Measurements from ENCODE around the gene TMEM151B.

TMEM151B gene

GRCh38 chr6:44253307-44254101 is 16.7 kb upstream of the TMEM151B start:
- no peak for DNase-seq

DNA sequence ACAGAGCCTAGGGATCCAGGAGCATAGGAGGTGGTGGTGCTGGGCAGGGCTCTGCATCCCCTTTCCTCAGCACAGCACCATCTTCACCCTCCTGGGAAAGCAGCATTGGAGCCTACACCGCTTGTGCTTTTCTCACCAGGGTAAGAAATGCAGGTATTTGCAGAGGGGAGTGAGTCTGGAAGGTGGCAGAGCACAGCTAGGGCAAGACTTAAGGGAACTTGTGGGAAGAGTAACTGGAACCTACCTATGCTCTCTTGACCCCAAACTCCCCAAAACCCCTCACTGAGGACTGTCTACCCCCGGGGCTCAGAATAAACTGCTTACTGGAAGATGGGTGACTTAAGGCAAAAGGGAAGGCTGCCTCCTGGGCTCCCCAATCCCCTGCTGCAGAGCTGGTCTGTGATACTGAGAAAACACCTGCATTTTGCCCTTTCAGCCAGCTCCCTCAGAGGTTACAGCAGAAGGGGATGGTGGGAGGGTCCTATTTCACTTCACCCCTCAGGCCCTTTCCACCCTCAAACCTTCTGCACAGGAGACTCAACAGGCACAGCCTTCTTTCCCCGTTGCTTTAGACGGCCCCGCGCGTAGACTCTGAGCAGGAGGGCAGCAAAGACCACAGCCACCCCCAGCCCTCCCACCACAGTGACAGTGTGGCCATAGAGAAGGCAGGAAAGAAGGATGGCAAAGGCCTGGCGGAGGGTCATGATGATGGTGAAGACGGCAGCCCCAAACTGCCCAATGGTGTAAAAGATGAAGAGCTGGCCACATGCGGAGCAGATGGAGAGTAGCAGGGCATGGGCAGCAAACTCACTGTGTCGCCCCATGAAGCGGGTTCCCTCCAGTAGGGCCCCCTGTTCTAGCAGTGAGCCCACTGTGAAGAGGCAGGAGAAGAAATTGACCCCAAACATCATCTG is 15.8 kb upstream of the TMEM151B start:
- DNase-seq, result no peak

GRCh38 chr6:44255105-44255808 is 15.0 kb upstream of the TMEM151B start:
- no peak for DNase-seq

- no peak for DNase-seq
Observed at GRCh38 chr6:44255871-44256774, 14.1 kb upstream of the TMEM151B start.

DNA sequence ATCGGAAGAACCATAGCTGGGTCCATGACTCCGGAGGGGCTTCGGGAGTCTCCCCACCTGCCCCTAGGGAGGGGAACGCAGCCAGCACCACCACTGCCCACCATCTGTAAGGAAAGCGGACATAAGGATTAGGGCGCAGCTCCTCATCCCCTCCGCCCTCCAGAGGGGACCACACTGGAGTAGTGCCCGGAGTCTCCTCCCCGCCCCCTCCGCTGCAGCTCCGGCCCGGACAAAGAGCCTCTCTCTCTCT is 13.6 kb upstream of the TMEM151B start:
- no peak for DNase-seq

DNA sequence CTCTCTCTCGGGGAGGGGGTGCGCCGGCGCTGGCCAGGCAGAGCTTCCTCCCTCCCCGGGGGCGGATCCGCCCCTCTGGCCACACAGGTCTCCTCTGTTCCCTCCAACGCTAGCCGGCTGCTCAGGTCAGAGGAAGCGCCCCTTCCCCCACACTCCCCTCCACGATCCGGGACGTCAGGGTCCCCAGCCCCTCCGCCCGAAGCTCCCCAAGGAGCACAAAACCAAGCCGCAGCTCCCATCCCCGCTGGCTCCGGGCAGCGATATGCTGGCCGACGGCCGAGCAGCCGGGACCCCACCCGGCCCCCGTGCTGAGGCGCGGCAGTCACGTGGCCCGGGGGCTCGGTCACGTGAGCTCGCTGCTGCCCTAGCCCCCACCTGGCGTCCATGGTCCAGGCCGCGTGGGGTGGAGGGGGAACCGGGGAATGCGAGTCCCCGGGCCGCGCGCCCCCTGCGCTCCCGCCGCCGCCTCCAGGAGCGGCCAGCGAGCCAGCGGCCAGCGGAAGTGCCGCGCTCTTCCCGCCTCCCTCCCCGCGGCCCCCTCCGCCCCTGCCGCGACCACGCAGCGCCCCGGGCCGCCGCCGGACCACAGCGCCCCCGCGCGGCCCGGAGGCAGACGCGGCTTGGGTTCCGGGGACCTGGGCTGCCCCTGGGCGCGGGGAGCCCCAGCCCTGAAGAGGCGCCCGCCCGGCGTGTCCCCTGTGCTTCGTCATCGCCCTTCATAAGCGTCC is 13.1 kb upstream of the TMEM151B start, which contains the start of gene SLC35B2:
Gene SLC35B2 (minus strand): TSS at position 504 of the 728 bp plus-strand sequence. CDS start 118 bp downstream, at position 386.
- DNase-seq, result peak; percentile 53

DNA sequence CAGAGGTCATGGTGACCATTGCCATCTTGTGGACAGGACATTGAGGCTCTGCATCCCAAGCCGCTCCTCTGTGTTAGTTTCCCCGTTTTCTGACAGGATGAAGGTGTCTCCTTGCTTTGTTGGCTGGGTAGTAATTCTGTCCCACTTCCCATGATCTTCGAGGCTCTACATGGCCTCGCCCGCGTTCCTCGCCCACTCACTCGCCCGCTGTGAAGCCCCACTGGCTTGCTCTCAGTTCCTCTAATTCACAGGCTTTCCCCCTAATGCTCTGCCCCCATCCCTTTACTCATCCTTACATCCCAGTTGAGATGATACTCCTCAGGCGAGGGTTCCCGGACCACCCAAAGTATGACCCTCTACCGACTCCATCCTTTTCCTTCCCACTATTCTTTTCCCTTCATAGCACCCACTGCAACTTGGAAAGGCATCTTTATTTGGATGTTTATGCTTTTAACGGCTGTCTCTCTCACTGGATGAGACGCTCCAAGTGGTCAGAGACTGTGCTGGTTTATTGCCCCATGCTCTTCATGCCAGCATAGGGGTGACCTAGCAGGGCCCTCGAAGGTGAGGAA is 12.4 kb upstream of the TMEM151B start:
- DNase-seq, result no peak

DNA sequence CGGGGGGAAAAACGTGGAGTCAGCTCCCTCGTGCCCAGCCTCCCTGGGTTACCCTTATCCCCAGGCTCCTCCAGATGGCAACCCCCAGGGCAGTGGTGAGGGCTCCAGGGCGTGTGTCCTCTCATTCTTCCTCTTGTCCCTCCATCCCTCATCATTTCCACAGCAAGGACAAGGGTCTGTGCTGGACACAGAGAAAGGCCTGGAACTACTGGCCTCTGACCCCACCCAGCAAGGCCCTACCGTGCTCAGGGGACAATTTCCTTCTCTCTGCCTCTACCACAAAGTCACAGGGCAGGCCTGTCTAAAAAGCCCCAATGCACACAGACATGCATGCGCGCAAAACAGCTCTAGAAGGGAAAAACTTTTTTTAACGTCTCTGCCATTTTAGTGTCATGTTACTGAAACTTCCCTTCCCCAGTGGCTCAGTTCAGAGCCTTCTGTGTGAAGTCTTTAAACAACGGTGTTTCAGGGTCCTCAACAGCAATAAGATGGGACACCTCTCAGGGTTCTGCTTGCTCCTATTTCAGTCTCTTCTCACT is 11.9 kb upstream of the TMEM151B start:
- no peak for DNase-seq

DNA sequence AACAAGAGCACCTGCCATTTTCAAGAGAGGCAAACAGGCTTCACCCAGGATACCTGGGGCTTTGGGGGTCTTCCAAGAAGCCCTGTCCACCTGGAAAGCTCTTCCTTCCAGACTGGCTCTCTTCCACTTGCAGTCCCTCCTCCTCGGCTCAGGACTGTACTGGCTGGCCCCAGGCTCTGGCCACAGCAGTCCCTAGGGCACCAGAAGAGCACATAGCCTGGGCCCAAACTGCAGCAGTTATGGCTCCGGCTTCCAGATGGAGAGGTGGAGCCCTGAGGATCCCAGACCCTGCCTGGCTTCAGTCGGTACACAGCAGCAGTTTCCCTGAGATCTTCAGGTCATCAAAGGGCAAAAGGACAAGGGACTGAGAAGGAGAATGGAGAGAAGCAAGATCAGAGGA is 11.3 kb upstream of the TMEM151B start:
- DNase-seq, result no peak

GRCh38 chr6:44260011-44260410 is 10.2 kb upstream of the TMEM151B start:
- no peak for DNase-seq

- DNase-seq, result no peak
Observed at GRCh38 chr6:44260451-44261297, 9.6 kb upstream of the TMEM151B start.

DNA sequence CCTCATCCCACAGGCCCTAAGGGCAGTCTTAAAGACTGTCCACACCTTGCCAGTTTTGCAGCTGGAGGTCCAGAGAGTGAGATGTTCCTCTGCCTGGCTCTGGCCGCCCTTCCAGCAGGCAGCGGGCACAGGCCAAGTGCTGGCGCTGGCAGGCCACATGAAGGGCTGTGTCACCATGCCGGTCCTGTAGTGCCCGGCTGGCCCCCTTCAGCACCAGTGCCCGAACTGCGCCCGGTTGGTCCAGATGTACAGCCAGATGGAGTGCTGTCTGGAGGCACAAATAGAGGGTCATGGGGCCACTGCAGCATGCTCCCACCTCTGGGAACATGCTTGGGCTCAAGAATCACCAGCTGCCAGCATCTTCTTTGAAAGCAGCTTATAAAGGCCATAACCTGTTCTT is 8.7 kb upstream of the TMEM151B start:
- DNase-seq, result no peak

- DNase-seq, result no peak
Observed at GRCh38 chr6:44262467-44263353, 7.5 kb upstream of the TMEM151B start.

- no peak for DNase-seq
Observed at GRCh38 chr6:44263354-44264100, 6.7 kb upstream of the TMEM151B start.

DNA sequence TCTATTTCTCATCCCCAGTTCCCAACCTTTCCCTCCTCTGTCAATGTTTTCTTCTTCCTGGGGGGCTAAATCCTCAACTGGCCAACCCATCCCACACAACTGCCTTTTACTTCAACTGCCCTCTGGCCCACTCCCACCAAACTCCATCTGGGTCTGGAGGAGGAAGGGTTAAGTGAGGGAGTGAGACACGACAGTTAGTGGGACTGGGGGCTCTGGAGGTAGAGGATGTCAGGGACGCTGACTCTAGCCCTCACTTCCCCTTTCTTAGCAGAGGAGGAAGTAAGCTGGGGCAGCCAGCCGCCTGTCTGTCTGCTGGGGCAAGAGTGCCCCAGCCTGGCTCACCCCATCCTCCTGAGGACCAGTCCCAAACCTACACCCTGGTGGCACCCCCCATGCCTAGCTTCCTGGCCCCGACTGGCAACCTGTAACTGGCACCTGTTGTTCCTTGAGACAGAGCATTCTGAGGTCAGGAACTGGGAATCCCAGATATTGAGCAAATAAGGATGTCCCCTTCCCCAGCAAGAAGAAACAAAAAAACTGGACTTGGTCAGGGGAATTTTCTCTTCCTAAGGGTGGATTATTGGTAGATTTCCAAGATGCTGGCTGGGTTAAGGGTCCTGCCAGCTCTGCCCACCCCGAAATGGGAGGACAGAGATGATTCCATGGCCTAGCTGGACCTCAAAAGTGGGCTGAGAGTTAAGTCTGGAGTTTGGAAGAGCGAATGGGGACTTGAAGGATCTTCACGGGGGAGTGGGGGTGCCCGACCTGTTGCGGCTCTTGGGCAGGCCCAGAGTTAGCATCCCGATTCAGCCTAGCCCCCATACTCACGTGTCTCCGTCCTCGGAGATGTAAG is 5.9 kb upstream of the TMEM151B start:
- DNase-seq, result no peak

GRCh38 chr6:44265007-44265721 is 5.1 kb upstream of the TMEM151B start, which contains the start of gene NFKBIE:
Gene NFKBIE, minus strand, starts transcription at chr6:44265551. Its CDS starts 205 bp downstream, at chr6:44265346.
- peak; percentile 93 for DNase-seq
